Endodermal cell (in vitro differentiated cells): ENCODE data around the gene TMSB4X. TPM values are rescaled to one million over a fixed set of nuclear protein-coding genes. Genes with fewer than 3 reads are reported as not detected.

Experiments used
- DNase-seq: peaks from one replicate; pipeline ENCODE4 v3.0.0-alpha.2; 2017
- H3K27ac ChIP-seq: 2 replicates; pipeline ENCODE4 v1.5.1; 2013; ENCODE audit warnings: mild to moderate bottlenecking, low read depth, low read length, moderate library complexity
- H3K27me3 ChIP-seq: 2 replicates; pipeline ENCODE4 v1.6.1; 2013; ENCODE audit warnings: mild to moderate bottlenecking, low read length, moderate library complexity; ENCODE audit not compliant: insufficient read depth, control insufficient read depth, poor library complexity, severe bottlenecking
- H3K36me3 ChIP-seq: 2 replicates; pipeline ENCODE4 v1.7.0; 2013; ENCODE audit warnings: mild to moderate bottlenecking, low read length, moderate library complexity; ENCODE audit not compliant: control insufficient read depth, insufficient read depth
- H3K4me1 ChIP-seq: one replicate; pipeline ENCODE4 v1.7.0; 2013; ENCODE audit warnings: low read length; ENCODE audit not compliant: control insufficient read depth, insufficient read depth
- H3K4me3 ChIP-seq: 2 replicates; pipeline ENCODE4 v1.5.1; 2013; ENCODE audit warnings: mild to moderate bottlenecking, low read length, moderate library complexity
- H3K9ac ChIP-seq: 2 replicates; pipeline ENCODE4 v1.6.1; 2013; ENCODE audit warnings: mild to moderate bottlenecking, low read length, moderate library complexity; ENCODE audit not compliant: poor library complexity, severe bottlenecking; ENCODE audit errors: extremely low read depth
- H3K9me3 ChIP-seq: 2 replicates; pipeline ENCODE4 v1.6.1; 2013; ENCODE audit warnings: mild to moderate bottlenecking, low read length, moderate library complexity; ENCODE audit not compliant: control insufficient read depth
- H3K27ac Mint-ChIP-seq: 2 replicates; pipeline ENCODE4 v1.8.0; 2020; ENCODE audit warnings: mixed read lengths
- H3K27me3 Mint-ChIP-seq: 2 replicates; pipeline ENCODE4 v1.8.0; 2021; ENCODE audit warnings: mild to moderate bottlenecking, mixed read lengths; ENCODE audit not compliant: insufficient read depth
- H3K36me3 Mint-ChIP-seq: 2 replicates; pipeline ENCODE4 v1.8.0; 2020; ENCODE audit warnings: low read depth, mixed read lengths
- H3K4me1 Mint-ChIP-seq: 2 replicates; pipeline ENCODE4 v1.8.0; 2020; ENCODE audit warnings: mixed read lengths
- H3K4me3 Mint-ChIP-seq: 2 replicates; pipeline ENCODE4 v1.8.0; 2020; ENCODE audit warnings: mild to moderate bottlenecking, moderate library complexity, mixed read lengths
- H3K9me3 Mint-ChIP-seq: 2 replicates; pipeline ENCODE4 v1.8.0; 2020; ENCODE audit warnings: mild to moderate bottlenecking, mixed read lengths
- CTCF ChIP-seq: fragments of 200-600 bp; sonication (generic); conservative IDR thresholded peaks from 2 replicates; pipeline ENCODE4 v1.5.0; 2021; ENCODE audit warnings: antibody characterized with exemption, mild to moderate bottlenecking
- WGBS, 2 experiments: methylation state at CpG; one replicate each; pipeline versions ENCODE4 v1.1.5 to v1.1.7; 2013; ENCODE audit warnings: missing lambda C conversion rate in 2 of 2, mixed read lengths in 1 of 2; ENCODE audit not compliant: insufficient coverage in 1 of 2, insufficient read length in 1 of 2; 5-methylcytosine and 5-hydroxymethylcytosine counted together
- total RNA-seq, 2 donors: library from RNA; stranded (reverse); fragmentation: NEBNext Ultra II Directional in 1 of 2; extraction: Animal tissue kit (Norgen Biotek cat#: 25700) in 1 of 2; gene quantifications; 2 replicates in 1 of 2; 3 replicates in 1 of 2; pipeline ENCODE4 v1.2.1, GENCODE V29; 2021

The TMSB4X gene
- total RNA-seq, 2 donors from 2014 or later: 1,539 to 2,456 TPM

GRCh38 chrX:12981880-12982279, 7.0 kb downstream of the TMSB4X start:
- H3K4me1 ChIP-seq: no peaks in the 10 kb centered on the region
- no peak overlapping the region for H3K27ac ChIP-seq
- no peaks in the 10 kb centered on the region for H3K27me3 ChIP-seq
- no peak overlapping the region for H3K4me3 Mint-ChIP-seq
- WGBS, 2 experiments: 100% methylated on average over 3 of the region's 3 CpGs; no CpG with 5 or more reads in 1 of the 2 experiments
- no peak for DNase-seq
- peaks cover 55% of the 10 kb centered on the region for H3K9me3 Mint-ChIP-seq
- H3K27ac Mint-ChIP-seq: no peak overlapping the region
- H3K36me3 ChIP-seq: peaks cover 6% of the 10 kb centered on the region
- H3K36me3 Mint-ChIP-seq: peaks cover 7% of the 10 kb centered on the region
- peaks cover 9% of the 10 kb centered on the region for H3K9me3 ChIP-seq
- peaks cover 11% of the 10 kb centered on the region for H3K4me1 Mint-ChIP-seq
- no peak for TF ChIP-seq CTCF
- H3K27me3 Mint-ChIP-seq: no peaks in the 10 kb centered on the region
- H3K4me3 ChIP-seq: no peak overlapping the region
- no peak overlapping the region for H3K9ac ChIP-seq

GRCh38 chrX:12984603-12985319, 9.9 kb downstream of the TMSB4X start:
- no peak overlapping the region for H3K27ac Mint-ChIP-seq
- no peak for DNase-seq
- no peaks in the 10 kb centered on the region for H3K36me3 ChIP-seq
- no peaks in the 10 kb centered on the region for H3K36me3 Mint-ChIP-seq
- H3K9ac ChIP-seq: no peak overlapping the region
- no peak for TF ChIP-seq CTCF
- no peak overlapping the region for H3K27ac ChIP-seq
- H3K9me3 ChIP-seq: peaks cover 11% of the 10 kb centered on the region
- H3K4me1 Mint-ChIP-seq: peaks cover 5% of the 10 kb centered on the region
- no peak overlapping the region for H3K4me3 Mint-ChIP-seq
- no peaks in the 10 kb centered on the region for H3K27me3 ChIP-seq
- 84% methylated on average over 5 of the region's 5 CpGs; no CpG with 5 or more reads in 1 of the 2 experiments for WGBS, 2 experiments
- H3K4me1 ChIP-seq: no peaks in the 10 kb centered on the region
- peaks cover 55% of the 10 kb centered on the region for H3K9me3 Mint-ChIP-seq
- no peaks in the 10 kb centered on the region for H3K27me3 Mint-ChIP-seq
- no peak overlapping the region for H3K4me3 ChIP-seq

DNA sequence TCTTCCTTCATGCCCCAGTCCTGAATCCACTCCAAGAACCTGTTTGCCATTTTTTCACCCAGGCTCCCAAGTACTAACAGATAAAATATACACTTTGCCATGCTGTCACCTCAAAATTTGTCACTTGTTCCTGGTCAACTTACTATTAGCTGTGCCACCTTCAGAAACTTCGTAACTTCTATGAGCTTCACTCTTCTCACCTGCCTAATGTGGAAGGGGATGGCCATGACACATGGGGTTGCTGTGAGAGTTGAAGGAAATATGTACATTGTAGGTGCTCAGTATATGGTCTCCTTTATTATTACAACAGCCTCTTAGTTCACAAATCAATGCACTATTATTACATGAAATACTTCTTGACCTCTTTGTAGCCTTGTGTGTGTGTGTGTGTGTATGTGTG, 10.4 kb downstream of the TMSB4X start:
- H3K4me3 ChIP-seq: no peak overlapping the region
- no peak for DNase-seq
- peaks cover 55% of the 10 kb centered on the region for H3K9me3 Mint-ChIP-seq
- H3K36me3 ChIP-seq: no peaks in the 10 kb centered on the region
- H3K4me3 Mint-ChIP-seq: no peak overlapping the region
- H3K27ac Mint-ChIP-seq: no peak overlapping the region
- H3K9me3 ChIP-seq: peaks cover 11% of the 10 kb centered on the region
- no peaks in the 10 kb centered on the region for H3K27me3 ChIP-seq
- H3K9ac ChIP-seq: no peak overlapping the region
- no peaks in the 10 kb centered on the region for H3K36me3 Mint-ChIP-seq
- H3K27me3 Mint-ChIP-seq: no peaks in the 10 kb centered on the region
- no peak for TF ChIP-seq CTCF
- peaks cover 5% of the 10 kb centered on the region for H3K4me1 Mint-ChIP-seq
- 100% methylated on average over 1 of the region's 1 CpG; no CpG with 5 or more reads in 1 of the 2 experiments for WGBS, 2 experiments
- H3K27ac ChIP-seq: no peak overlapping the region
- no peaks in the 10 kb centered on the region for H3K4me1 ChIP-seq
